Ishikawa (cell line): Measurements from ENCODE around the gene ADAMTSL1.

ENCODE experiments used
- CEBPB ChIP-seq: IDR thresholded peaks from 2 replicates; pipeline ENCODE4 v1.6.1; 2012
- CREB1 ChIP-seq: IDR thresholded peaks from 2 replicates; pipeline ENCODE4 v1.6.1; 2012; ENCODE audit warnings: low read depth
- EP300 ChIP-seq: IDR thresholded peaks from 2 replicates; pipeline ENCODE4 v1.6.1; 2012; ENCODE audit warnings: borderline replicate concordance
- FOXM1 ChIP-seq: IDR thresholded peaks from 2 replicates; pipeline ENCODE4 v1.6.1; 2012; ENCODE audit warnings: low read depth, borderline replicate concordance
- NFIC ChIP-seq: IDR thresholded peaks from 2 replicates; pipeline ENCODE4 v1.6.1; 2012
- RAD21 ChIP-seq: IDR thresholded peaks from 2 replicates; pipeline ENCODE4 v1.6.1; 2012; ENCODE audit warnings: low read depth
- TAF1 ChIP-seq: IDR thresholded peaks from 2 replicates; pipeline ENCODE4 v1.6.1; 2012; ENCODE audit warnings: low read depth, mild to moderate bottlenecking
- TCF12 ChIP-seq: IDR thresholded peaks from 2 replicates; pipeline ENCODE4 v1.6.1; 2012; ENCODE audit warnings: low read depth
- TEAD4 ChIP-seq: IDR thresholded peaks from 2 replicates; pipeline ENCODE4 v1.6.1; 2012
- USF1 ChIP-seq: IDR thresholded peaks from 2 replicates; pipeline ENCODE4 v1.6.1; 2012
- YY1 ChIP-seq: IDR thresholded peaks from 2 replicates; pipeline ENCODE4 v1.6.1; 2012; ENCODE audit warnings: low read depth
- ZBTB7A ChIP-seq: IDR thresholded peaks from 2 replicates; pipeline ENCODE4 v1.6.1; 2012; ENCODE audit warnings: low read depth
- TF ChIP-seq, protein P1 (sequence below): IDR thresholded peaks from 2 replicates; pipeline ENCODE4 v1.6.1; 2012; ENCODE audit warnings: low read depth, mild to moderate bottlenecking
- TF ChIP-seq, protein P2 (sequence below): IDR thresholded peaks from 2 replicates; pipeline ENCODE4 v1.6.1; 2012

- TF ChIP-seq TAF1, result no peak
- no peak for TF ChIP-seq FOXM1
- TF ChIP-seq RAD21, result no peak
- no peak for TF ChIP-seq ZBTB7A
- TF ChIP-seq, protein P1, sequence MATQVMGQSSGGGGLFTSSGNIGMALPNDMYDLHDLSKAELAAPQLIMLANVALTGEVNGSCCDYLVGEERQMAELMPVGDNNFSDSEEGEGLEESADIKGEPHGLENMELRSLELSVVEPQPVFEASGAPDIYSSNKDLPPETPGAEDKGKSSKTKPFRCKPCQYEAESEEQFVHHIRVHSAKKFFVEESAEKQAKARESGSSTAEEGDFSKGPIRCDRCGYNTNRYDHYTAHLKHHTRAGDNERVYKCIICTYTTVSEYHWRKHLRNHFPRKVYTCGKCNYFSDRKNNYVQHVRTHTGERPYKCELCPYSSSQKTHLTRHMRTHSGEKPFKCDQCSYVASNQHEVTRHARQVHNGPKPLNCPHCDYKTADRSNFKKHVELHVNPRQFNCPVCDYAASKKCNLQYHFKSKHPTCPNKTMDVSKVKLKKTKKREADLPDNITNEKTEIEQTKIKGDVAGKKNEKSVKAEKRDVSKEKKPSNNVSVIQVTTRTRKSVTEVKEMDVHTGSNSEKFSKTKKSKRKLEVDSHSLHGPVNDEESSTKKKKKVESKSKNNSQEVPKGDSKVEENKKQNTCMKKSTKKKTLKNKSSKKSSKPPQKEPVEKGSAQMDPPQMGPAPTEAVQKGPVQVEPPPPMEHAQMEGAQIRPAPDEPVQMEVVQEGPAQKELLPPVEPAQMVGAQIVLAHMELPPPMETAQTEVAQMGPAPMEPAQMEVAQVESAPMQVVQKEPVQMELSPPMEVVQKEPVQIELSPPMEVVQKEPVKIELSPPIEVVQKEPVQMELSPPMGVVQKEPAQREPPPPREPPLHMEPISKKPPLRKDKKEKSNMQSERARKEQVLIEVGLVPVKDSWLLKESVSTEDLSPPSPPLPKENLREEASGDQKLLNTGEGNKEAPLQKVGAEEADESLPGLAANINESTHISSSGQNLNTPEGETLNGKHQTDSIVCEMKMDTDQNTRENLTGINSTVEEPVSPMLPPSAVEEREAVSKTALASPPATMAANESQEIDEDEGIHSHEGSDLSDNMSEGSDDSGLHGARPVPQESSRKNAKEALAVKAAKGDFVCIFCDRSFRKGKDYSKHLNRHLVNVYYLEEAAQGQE, result no peak
- no peak for TF ChIP-seq CREB1
- no peak for TF ChIP-seq TCF12
- TF ChIP-seq USF1, result no peak
- TF ChIP-seq EP300, result no peak
- TF ChIP-seq, protein P2, sequence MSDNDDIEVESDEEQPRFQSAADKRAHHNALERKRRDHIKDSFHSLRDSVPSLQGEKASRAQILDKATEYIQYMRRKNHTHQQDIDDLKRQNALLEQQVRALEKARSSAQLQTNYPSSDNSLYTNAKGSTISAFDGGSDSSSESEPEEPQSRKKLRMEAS, result no peak
- no peak for TF ChIP-seq YY1
- no peak for TF ChIP-seq CEBPB
- no peak for TF ChIP-seq NFIC
- no peak for TF ChIP-seq TEAD4
Observed at GRCh38 chr9:18753904-18754303, 280.0 kb downstream of the ADAMTSL1 start.
